H1 (cell line): ENCODE measurements around the gene FOXN1. TPM values are rescaled to one million over a fixed set of nuclear protein-coding genes. Genes with fewer than 3 reads are reported as not detected.

Experiments used
- MAFK ChIP-seq: IDR thresholded peaks from 2 replicates; pipeline ENCODE4 v1.6.1; 2012; ENCODE audit warnings: low read depth, mild to moderate bottlenecking, improper control_type of control experiment, low read length
- NANOG ChIP-seq: IDR thresholded peaks from 2 replicates; pipeline ENCODE4 v1.6.1; 2011; ENCODE audit warnings: low read length, low read depth, mild to moderate bottlenecking, inconsistent platforms; ENCODE audit not compliant: insufficient read depth, poor library complexity, severe bottlenecking
- SIX5 ChIP-seq: IDR thresholded peaks from 2 replicates; pipeline ENCODE4 v1.6.1; 2011; ENCODE audit warnings: mild to moderate bottlenecking, low read depth, low read length
- SRF ChIP-seq: IDR thresholded peaks from 2 replicates; pipeline ENCODE4 v1.6.1; 2011; ENCODE audit warnings: mild to moderate bottlenecking, low read depth, low read length, moderate library complexity
- polyA plus RNA-seq, 7 experiments: library from polyadenylated mRNA; depleted of rRNA in 3 of 7; stranded (reverse) in 5 of 7; unstranded in 2 of 7; fragments of >200 nt in 5 of 7; fragments of 200-250 nt in 2 of 7; gene quantifications; 1 replicate in 5 of 7; 2 replicates in 1 of 7; 4 replicates in 1 of 7; pipeline versions ENCODE4 v1.2.1 to v1.2.3, GENCODE V29; 2011 to 2013; ENCODE audit warnings: missing spikeins in 2 of 7, mixed read lengths in 2 of 7
- total RNA-seq: library from RNA; stranded (reverse); fragmentation: NEBNext Ultra II Directional; extraction: Animal tissue kit (Norgen Biotek cat#: 25700); gene quantifications from 2 replicates; pipeline ENCODE4 v1.2.1, GENCODE V29; 2021
- TF ChIP-seq, protein P1 (sequence below), 3 experiments: IDR thresholded peaks; 1 replicate in 2 of 3; 2 replicates in 1 of 3; pipeline versions ENCODE4 v1.5.1 to v1.6.1; 2011; ENCODE audit warnings: low read length in 3 of 3, mild to moderate bottlenecking in 3 of 3, inconsistent platforms in 2 of 3, low read depth in 1 of 3, moderate library complexity in 1 of 3; ENCODE audit not compliant: insufficient read depth in 1 of 3; ENCODE audit errors: control extremely low read depth in 1 of 3

FOXN1 gene
- total and polyA plus RNA-seq, 2 of the 8 experiments (the other 6 are each of a cell fraction or from before 2014, with no cell fraction given), result not detected

DNA sequence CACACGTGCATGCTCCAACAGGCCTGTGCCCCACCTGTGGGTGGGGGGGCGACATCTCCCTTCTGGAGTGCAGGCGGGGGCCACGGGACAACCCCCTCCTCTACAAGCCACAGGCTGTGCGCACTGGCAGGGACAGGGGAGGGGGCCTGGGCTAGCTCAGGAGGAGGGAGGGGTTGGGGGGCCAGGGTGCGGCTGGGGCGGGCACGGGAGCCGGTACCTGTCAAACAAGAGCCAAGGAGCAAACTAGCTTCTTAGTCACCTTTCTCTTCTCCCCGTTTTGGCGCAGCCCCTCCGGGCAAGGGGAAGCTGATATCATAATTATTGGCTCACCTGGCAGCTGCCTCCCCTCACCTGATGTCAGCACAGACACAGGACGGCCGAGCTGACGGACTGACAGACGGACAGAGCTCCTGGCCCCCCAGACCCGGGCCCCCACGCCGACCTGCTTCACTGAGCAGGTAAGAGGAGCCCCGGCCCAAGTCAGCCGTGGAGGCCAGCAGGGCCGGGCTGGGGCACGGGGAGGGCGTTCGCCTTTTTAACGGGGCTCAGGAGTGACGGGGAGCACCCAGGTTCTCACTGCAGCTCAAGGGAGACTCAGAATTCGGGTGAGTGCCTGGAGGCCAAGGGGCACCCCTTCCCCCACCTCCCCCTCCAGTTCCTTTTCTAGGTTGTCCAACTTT lies at the start of gene FOXN1 (continued):
- TF ChIP-seq, protein P1, sequence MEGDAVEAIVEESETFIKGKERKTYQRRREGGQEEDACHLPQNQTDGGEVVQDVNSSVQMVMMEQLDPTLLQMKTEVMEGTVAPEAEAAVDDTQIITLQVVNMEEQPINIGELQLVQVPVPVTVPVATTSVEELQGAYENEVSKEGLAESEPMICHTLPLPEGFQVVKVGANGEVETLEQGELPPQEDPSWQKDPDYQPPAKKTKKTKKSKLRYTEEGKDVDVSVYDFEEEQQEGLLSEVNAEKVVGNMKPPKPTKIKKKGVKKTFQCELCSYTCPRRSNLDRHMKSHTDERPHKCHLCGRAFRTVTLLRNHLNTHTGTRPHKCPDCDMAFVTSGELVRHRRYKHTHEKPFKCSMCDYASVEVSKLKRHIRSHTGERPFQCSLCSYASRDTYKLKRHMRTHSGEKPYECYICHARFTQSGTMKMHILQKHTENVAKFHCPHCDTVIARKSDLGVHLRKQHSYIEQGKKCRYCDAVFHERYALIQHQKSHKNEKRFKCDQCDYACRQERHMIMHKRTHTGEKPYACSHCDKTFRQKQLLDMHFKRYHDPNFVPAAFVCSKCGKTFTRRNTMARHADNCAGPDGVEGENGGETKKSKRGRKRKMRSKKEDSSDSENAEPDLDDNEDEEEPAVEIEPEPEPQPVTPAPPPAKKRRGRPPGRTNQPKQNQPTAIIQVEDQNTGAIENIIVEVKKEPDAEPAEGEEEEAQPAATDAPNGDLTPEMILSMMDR (IDR thresholded peaks at IDR 0.05; ENCODE audit: control extremely low read depth in 1 of 3, insufficient read depth in 1 of 3, low read depth in 1 of 3, low read length in 3 of 3), result no peak
- TF ChIP-seq SRF (no peak), SIX5 (no peak), NANOG (no peak), MAFK (no peak)
